GM13977 (cell line): Measurements from ENCODE around the gene CCNA2.
A peak's percentile ranks its signal among the peaks of the same experiment; 100 is the strongest.

ENCODE experiments used
- DNase-seq: peaks from one replicate; pipeline ENCODE4 v3.0.0; 2012; ENCODE audit warnings: low spot score
- in situ Hi-C: fragments of 300-500 bp; cut with MboI; formaldehyde crosslinking; loops from one replicate; pipeline ENCODE4 v1.12.0; 2022; ENCODE audit warnings: low sequenced_read_pairs, low pct_unique_long_range_greater_than_20kb, mixed read lengths, inconsistent platforms; ENCODE audit not compliant: unreplicated experiment
- TF ChIP-seq, protein P1 (sequence below): IDR thresholded peaks from 2 replicates; pipeline ENCODE4 v1.5.1; 2012; ENCODE audit warnings: mild to moderate bottlenecking, control low read depth; ENCODE audit not compliant: insufficient read depth; ENCODE audit errors: extremely low read depth, missing control alignments

Gene CCNA2

DNA sequence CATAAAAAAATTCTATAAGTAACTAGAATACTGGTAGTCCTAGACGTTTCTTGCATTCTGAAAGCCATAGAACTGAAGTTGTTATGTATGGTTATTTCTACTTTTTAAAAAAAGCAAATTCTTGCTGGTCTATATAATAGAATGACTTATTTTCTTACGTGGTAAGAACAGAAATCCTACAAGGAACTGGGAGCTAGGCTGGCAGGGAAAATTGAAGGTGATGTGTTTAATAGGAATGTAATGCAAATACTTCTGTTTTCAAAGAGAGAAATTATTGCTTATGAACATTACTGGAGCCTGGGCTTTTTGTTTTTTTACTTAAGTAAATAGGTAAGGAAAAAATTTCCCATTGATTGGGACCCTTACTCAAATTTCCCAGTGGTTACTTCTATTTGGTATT, 8.9 kb downstream of the CCNA2 start:
- TF ChIP-seq, protein P1, sequence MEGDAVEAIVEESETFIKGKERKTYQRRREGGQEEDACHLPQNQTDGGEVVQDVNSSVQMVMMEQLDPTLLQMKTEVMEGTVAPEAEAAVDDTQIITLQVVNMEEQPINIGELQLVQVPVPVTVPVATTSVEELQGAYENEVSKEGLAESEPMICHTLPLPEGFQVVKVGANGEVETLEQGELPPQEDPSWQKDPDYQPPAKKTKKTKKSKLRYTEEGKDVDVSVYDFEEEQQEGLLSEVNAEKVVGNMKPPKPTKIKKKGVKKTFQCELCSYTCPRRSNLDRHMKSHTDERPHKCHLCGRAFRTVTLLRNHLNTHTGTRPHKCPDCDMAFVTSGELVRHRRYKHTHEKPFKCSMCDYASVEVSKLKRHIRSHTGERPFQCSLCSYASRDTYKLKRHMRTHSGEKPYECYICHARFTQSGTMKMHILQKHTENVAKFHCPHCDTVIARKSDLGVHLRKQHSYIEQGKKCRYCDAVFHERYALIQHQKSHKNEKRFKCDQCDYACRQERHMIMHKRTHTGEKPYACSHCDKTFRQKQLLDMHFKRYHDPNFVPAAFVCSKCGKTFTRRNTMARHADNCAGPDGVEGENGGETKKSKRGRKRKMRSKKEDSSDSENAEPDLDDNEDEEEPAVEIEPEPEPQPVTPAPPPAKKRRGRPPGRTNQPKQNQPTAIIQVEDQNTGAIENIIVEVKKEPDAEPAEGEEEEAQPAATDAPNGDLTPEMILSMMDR: no peak
- in situ Hi-C loops: no loop called here
- no peak for DNase-seq

DNA sequence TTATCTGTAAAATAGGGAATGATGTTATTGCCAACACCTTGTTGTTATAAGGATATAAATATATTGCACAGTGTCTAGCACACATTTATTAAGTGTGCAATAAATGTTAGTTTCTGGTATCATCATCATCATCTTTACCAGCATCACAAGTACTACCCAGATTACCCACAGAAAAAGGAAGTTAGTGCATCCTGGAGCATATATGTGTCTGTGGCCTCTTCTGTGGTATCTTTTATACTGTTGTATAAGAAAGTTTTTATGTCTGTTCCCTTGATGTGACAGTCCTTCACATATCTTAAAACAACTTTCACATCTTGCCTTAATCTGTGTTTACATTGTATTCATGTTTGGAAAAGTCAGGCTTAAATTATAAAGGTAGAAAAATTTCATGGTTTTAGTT, 12.6 kb downstream of the CCNA2 start:
- TF ChIP-seq, protein P1: no peak
- in situ Hi-C loops: no loop called here
- no peak for DNase-seq

DNA sequence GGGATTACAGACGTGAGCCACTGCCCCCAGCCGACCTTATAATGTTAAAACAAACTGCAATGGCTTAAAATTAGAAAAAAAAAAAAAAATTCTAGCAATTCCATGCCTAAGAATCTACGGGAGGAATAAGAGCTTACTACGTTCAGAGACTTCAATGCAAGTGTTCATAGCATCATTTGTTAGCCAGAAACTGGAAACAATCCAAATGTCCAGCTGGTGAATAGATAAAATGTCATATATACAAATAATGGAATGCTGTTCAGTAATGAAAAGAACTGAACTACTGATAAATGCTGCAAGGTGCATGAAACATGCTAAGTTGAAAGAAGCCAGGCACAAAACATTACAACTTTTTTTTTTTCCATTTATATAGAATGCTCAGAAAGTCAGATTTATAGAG, 17.3 kb downstream of the CCNA2 start:
- TF ChIP-seq, protein P1: no peak
- in situ Hi-C loops: no loop called here
- no peak for DNase-seq

DNA sequence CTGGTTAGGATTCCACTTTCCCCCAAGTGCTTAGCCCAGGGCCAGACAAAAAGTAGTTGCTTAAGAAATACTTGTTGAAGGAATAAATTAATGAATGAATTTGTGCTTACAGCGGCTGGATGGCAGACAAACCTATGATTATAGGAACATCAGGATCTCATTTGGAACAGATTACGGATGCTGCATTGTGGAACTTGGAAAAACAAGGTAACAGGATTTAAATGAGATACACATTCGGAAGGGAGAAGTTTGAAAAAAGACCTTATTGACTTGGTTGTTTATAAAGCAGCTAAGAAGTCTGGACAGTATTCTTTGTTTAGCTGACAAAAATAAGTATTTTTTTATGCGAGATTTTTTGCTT, 22.0 kb downstream of the CCNA2 start:
- in situ Hi-C loops: no loop called here
- no peak for DNase-seq
- TF ChIP-seq, protein P1: no peak

DNA sequence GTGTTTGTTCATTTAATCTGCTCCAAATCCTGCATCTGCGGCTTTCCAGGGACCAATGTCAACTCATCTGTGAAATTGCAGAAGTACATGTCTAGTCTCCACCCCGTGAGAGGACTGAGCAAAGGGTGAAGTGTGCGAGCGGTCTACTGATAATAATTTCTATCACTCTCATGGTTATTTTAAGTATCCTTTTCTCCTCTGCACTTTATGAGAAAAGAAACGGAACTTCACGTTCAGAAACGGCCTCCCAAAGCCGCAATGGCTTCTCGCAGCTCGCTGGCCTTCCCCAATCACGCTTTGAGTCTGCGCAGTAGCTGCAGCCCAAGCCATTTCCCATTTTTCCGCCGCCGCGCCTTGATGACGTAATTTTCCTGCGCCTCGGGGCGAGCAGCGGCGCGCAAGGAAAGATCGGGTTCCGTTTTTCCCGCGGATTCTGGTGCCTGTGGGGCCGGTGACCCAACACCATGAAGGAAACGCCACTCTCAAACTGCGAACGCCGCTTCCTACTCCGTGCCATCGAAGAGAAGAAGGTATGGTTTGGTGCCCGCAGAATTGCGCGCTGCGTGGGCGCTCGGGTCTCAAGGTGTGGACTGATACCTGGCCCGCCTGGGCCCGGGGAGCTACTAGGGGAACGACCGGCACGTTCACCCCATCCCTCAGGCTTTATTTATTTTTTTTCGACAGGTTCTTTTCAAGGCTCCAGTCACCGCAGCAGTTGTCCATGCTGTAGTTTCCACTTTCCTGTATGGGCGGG, 22.5 kb downstream of the CCNA2 start, which contains the start of gene EXOSC9:
Gene EXOSC9, plus strand, starts transcription at position 363 of the 754 bp plus-strand sequence. Its CDS starts 102 bp downstream, at position 465.
- peak; percentile 76 for DNase-seq
- in situ Hi-C loops: no loop called here
- TF ChIP-seq, protein P1: no peak

DNA sequence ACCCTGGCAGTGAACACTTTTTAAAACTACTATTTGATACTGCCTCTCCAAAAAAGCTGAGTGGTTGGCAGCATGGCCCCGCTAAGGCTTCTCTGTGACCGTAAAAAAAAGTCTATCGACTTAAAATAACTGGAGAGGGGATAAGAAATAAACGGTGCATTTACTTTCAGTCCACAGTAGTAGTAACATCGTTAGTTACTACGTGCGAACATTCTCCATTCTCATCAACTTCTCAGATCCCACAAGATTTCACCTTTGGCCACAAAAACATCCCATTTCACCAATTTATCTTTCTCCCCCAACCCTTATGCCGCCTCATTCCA, 23.1 kb downstream of the CCNA2 start:
- in situ Hi-C loops: no loop called here
- DNase-seq: no peak
- TF ChIP-seq, protein P1: no peak
